ENCODE results near the gene FREM1. TPM values are rescaled to one million over a fixed set of nuclear protein-coding genes. Genes with fewer than 3 reads are reported as not detected.

FREM1 gene
- total RNA-seq, 1 donor from 2014 or later: not detected

DNA sequence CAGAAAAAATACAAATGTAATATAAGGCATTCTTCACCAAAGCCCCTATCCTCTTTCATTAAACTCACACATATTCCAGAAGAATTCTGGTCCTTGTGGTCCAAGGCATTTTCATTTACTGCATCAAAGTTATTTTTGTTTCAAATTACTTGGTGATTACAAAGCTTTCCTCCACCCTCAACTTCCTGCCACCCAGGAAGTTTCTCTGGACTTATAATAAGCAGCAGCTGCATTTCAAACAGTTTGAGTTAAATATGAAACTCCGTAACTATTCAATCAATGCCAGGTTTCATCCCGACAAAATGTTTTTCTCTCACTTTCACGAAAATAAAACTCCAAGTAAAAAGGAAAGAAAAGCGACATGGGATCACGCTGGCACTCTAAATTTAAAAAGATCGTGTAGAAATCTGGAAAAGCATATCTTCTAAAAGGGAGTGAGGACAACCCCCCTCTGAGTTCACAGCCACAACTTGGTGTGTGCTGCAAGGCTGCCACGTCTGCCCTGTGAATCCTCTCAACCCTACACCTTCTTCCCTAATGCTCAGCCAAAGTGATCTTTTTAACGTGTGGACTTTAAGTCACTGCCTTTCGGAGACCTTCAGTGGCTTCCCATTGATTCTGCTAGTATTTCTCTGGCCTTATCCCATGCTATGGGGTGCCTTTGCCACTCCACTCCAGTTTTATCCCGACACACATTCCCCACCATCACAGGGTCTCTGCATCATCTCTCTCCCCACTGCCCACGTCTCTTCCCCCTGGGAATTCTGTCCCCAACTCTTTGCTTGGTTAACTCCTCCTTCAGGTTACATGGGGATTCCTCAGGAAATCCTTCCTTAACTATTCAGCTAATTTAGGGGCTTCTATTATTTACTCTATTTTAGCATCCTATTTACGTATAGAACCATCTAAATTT lies 96.6 kb downstream of the FREM1 start:
- TF ChIP-seq, protein P1, sequence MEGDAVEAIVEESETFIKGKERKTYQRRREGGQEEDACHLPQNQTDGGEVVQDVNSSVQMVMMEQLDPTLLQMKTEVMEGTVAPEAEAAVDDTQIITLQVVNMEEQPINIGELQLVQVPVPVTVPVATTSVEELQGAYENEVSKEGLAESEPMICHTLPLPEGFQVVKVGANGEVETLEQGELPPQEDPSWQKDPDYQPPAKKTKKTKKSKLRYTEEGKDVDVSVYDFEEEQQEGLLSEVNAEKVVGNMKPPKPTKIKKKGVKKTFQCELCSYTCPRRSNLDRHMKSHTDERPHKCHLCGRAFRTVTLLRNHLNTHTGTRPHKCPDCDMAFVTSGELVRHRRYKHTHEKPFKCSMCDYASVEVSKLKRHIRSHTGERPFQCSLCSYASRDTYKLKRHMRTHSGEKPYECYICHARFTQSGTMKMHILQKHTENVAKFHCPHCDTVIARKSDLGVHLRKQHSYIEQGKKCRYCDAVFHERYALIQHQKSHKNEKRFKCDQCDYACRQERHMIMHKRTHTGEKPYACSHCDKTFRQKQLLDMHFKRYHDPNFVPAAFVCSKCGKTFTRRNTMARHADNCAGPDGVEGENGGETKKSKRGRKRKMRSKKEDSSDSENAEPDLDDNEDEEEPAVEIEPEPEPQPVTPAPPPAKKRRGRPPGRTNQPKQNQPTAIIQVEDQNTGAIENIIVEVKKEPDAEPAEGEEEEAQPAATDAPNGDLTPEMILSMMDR (IDR thresholded peaks at IDR 0.05): no peak
- CTCF ChIA-PET: no interaction called here
- ATAC-seq (ENCODE audit: low read depth) (no peak), DNase-seq (no peak)
- Mint-ChIP-seq H3K9me3 (peaks cover 3% of the 10 kb centered on the region), H3K27ac (no peak overlapping the region), H3K36me3 (ENCODE audit: low read depth) (no peaks in the 10 kb centered on the region), H3K27me3 (peaks cover 11% of the 10 kb centered on the region), H3K4me3 (no peak overlapping the region), H3K4me1 (no peaks in the 10 kb centered on the region)
- POLR2A ChIA-PET: no interaction called here
- intact Hi-C loops (cut with micrococcal nuclease): no loop called here

DNA sequence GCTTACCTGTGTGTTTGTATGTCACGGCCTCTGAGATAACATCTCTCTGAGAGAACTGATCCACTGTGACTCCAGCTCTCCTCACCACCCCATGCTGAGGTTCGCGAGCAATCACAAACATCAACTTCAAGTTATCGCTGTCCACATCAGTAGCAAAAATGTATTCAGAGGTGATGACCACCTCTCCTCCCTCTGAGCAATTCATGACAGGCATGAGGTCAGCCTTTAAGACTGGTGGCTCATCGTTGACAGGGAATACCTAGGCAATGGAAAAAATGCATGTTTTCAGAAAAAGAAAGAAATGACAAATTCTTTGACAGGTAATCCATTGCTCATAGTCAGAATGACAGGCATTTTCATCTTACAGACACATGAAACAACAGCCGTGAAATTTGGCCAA lies 97.4 kb downstream of the FREM1 start:
- POLR2A ChIA-PET: no interaction called here
- intact Hi-C loops (cut with micrococcal nuclease): no loop called here
- no peak overlapping the region for H3K27ac Mint-ChIP-seq
- TF ChIP-seq, protein P1 (IDR thresholded peaks at IDR 0.05): no peak
- H3K27me3 Mint-ChIP-seq: peaks cover 11% of the 10 kb centered on the region
- CTCF ChIA-PET: no interaction called here
- no peak for DNase-seq
- no peaks in the 10 kb centered on the region for H3K4me1 Mint-ChIP-seq
- H3K9me3 Mint-ChIP-seq: peaks cover 3% of the 10 kb centered on the region
- H3K36me3 Mint-ChIP-seq (ENCODE audit: low read depth): no peaks in the 10 kb centered on the region
- H3K4me3 Mint-ChIP-seq: no peak overlapping the region
- no peak for ATAC-seq (ENCODE audit: low read depth)

DNA sequence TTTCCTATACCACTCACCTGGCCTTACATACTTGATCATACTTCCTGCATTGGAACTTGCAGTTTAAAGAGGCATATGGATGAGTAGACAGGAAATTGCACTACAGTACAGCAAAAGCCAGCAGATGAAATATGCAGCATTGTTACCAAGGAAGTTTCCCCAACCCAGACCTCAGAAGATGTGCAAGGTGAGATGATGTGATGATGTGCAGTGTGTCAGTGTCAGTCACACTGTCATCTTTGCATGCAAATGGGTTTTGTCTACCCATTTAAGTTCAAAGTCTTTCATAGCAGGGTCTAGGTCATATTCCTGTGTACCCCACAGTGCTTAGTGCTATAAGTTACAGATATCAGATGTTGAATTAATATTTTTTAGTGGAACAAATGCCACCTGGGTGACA lies 98.4 kb downstream of the FREM1 start:
- H3K36me3 Mint-ChIP-seq (ENCODE audit: low read depth): no peaks in the 10 kb centered on the region
- H3K27ac Mint-ChIP-seq: no peak overlapping the region
- peaks cover 11% of the 10 kb centered on the region for H3K27me3 Mint-ChIP-seq
- H3K9me3 Mint-ChIP-seq: peaks cover 3% of the 10 kb centered on the region
- intact Hi-C loops (cut with micrococcal nuclease): no loop called here
- H3K4me1 Mint-ChIP-seq: no peaks in the 10 kb centered on the region
- DNase-seq (no peak), ATAC-seq (ENCODE audit: low read depth) (no peak)
- ChIA-PET CTCF (no interaction called here), POLR2A (no interaction called here)
- no peak overlapping the region for H3K4me3 Mint-ChIP-seq
- TF ChIP-seq, protein P1 (IDR thresholded peaks at IDR 0.05): no peak

DNA sequence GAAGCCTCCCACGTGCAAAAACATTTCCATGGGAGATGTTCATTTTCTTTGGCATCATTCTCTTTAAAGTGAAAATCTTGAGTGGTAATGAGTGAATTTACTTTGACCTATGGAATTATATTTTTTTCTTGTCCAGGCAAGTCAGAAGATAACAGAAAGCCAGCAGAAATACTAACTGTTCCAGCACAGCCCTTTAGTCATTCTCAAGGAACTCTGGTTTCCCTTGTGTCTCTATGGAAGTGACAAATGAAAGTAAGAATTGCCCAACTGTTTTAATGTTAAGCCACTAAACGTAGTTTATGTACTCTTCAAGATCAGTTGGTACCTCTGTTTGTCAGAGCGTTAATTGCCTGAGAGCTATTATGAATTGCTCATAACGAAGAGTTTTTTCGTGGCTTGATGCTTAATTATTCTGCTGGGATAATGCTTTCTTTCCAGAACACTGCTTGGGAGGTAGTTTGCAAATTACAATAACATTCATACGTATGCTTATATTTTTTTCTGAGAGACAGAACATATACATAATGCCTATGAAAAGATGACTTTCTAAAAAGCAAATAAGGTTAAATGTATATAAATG lies 103.2 kb downstream of the FREM1 start:
- DNase-seq: no peak
- Mint-ChIP-seq H3K9me3 (peaks cover 3% of the 10 kb centered on the region), H3K27me3 (peaks cover 5% of the 10 kb centered on the region), H3K4me3 (no peak overlapping the region), H3K4me1 (no peaks in the 10 kb centered on the region), H3K36me3 (ENCODE audit: low read depth) (no peaks in the 10 kb centered on the region), H3K27ac (no peak overlapping the region)
- TF ChIP-seq, protein P1 (IDR thresholded peaks at IDR 0.05): no peak
- ChIA-PET POLR2A (no interaction called here), CTCF (no interaction called here)
- intact Hi-C loops (cut with micrococcal nuclease): no loop called here
- no peak for ATAC-seq (ENCODE audit: low read depth)

DNA sequence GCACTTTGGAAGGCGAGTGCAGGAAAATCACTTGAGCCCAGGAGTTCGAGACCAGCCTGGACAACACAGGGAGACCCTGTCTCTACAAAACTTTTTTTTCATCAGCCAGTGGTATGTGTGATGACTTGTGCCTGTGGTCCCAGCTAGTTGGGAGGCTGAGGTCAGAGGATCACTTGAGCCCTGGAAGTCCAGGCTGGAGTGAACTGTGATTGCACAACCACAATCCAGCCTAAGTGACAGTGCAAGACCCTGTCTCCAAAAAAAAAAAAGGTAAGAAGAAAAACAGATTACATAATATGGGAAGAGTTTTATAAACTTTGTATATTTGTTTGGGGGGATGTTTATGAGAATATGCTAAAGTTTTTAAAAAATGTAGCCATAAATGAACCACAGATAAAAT lies 111.2 kb downstream of the FREM1 start:
- intact Hi-C loops (cut with micrococcal nuclease): no loop called here
- Mint-ChIP-seq H3K27me3 (peaks cover 6% of the 10 kb centered on the region), H3K36me3 (ENCODE audit: low read depth) (no peaks in the 10 kb centered on the region), H3K4me3 (no peak overlapping the region), H3K27ac (no peak overlapping the region), H3K9me3 (no peaks in the 10 kb centered on the region), H3K4me1 (no peaks in the 10 kb centered on the region)
- DNase-seq (no peak), ATAC-seq (ENCODE audit: low read depth) (no peak)
- TF ChIP-seq, protein P1 (IDR thresholded peaks at IDR 0.05): no peak
- CTCF ChIA-PET: no interaction called here
- POLR2A ChIA-PET: no interaction called here

All from activated B cell treated with CpG ODN at 0.5 μM for 24 hours (primary cell).